Stimulated activated CD8-positive, alpha-beta memory T cell treated with anti-CD3 and anti-CD28 coated beads, Interleukin-7, amount 100 ng/mL, for 24 hours (primary cell): ENCODE measurements around the gene NR2E1.

Source experiments
- DNase-seq: peaks from one replicate; pipeline ENCODE4 v3.0.0-alpha.2; 2020; ENCODE audit warnings: low read depth

NR2E1 gene

GRCh38 chr6:108209738-108210137 lies 43.9 kb downstream of the NR2E1 start:
- no peak for DNase-seq

- DNase-seq: no peak
These were observed 44.7 kb downstream of the NR2E1 start for GRCh38 chr6:108210556-108210955.

- DNase-seq: no peak
These were observed 45.8 kb downstream of the NR2E1 start for GRCh38 chr6:108211671-108212070.

GRCh38 chr6:108222064-108222463 lies 56.2 kb downstream of the NR2E1 start:
- no peak for DNase-seq

- no peak for DNase-seq
These were observed 56.7 kb downstream of the NR2E1 start for GRCh38 chr6:108222504-108222903.

- no peak for DNase-seq
These were observed 61.5 kb downstream of the NR2E1 start for GRCh38 chr6:108227290-108227689.

GRCh38 chr6:108228416-108228815 lies 62.6 kb downstream of the NR2E1 start:
- DNase-seq: no peak

GRCh38 chr6:108235127-108235526 lies 69.3 kb downstream of the NR2E1 start:
- no peak for DNase-seq

GRCh38 chr6:108236791-108237190 lies 71.0 kb downstream of the NR2E1 start:
- DNase-seq: no peak

- DNase-seq: no peak
These were observed 72.5 kb downstream of the NR2E1 start for GRCh38 chr6:108238322-108238721.
